Ovary (tissue), 9 donors: Measurements from ENCODE around the gene GPSM1. TPM values are rescaled to one million over a fixed set of nuclear protein-coding genes. Genes with fewer than 3 reads are reported as not detected.

Source experiments
- DNase-seq, 5 donors: peaks; one replicate each; pipeline ENCODE4 v3.0.0-alpha.2; 2019 to 2020
- H3K27ac ChIP-seq, 2 donors: fragments of 200-600 bp; one replicate each; pipeline versions ENCODE4 v1.5.1 to v1.8.0; 2019 to 2022
- H3K27me3 ChIP-seq: fragments of 200-600 bp; one replicate; pipeline ENCODE4 v1.8.0; 2022
- H3K36me3 ChIP-seq: fragments of 200-600 bp; sonication (generic); one replicate; pipeline ENCODE4 v1.5.1; 2019
- H3K4me1 ChIP-seq: one replicate; pipeline ENCODE4 v1.8.1; 2013; ENCODE audit warnings: mild to moderate bottlenecking, moderate library complexity; ENCODE audit not compliant: insufficient read depth
- H3K4me3 ChIP-seq: fragments of 200-600 bp; sonication (generic); one replicate; pipeline ENCODE4 v1.5.1; 2017
- H3K9me3 ChIP-seq, 2 donors: fragments of 200-600 bp in 1 of 2; sonication (generic) in 1 of 2; one replicate each; pipeline versions ENCODE4 v1.5.1 to v1.8.1; 2013 to 2019; ENCODE audit warnings: mild to moderate bottlenecking in 1 of 2, moderate library complexity in 1 of 2
- CTCF ChIP-seq, 3 donors: fragments of 450-650 bp in 2 of 3; fragments of 200-600 bp in 1 of 3; IDR thresholded peaks; one replicate each; pipeline versions ENCODE4 v1.5.1 to v1.8.0; 2016 to 2022; ENCODE audit warnings: antibody characterized with exemption in 3 of 3, mild to moderate bottlenecking in 1 of 3
- EP300 ChIP-seq: sonication (generic); formaldehyde crosslinking; IDR thresholded peaks from one replicate; pipeline ENCODE4 v1.6.1; 2017; ENCODE audit warnings: antibody characterized with exemption
- POLR2A ChIP-seq: fragments of 450-650 bp; IDR thresholded peaks from one replicate; pipeline ENCODE4 v1.6.1; 2017; ENCODE audit warnings: antibody characterized with exemption, mild to moderate bottlenecking, moderate library complexity
- WGBS, 3 donors: extraction: QIAGEN DNeasy Blood & Tissue Kit in 1 of 3; methylation state at CpG; one replicate each; pipeline versions ENCODE4 v1.1.5 to v1.1.7; 2013 to 2017; 5-methylcytosine and 5-hydroxymethylcytosine counted together
- intact Hi-C, 4 donors: fragments of 100-400 bp; cut with DNase I; formaldehyde crosslinking; loops; one replicate each; pipeline versions ENCODE4 v1.11.0 to v1.15.1; 2022 to 2023
- polyA plus RNA-seq, 2 donors: library from polyadenylated mRNA; stranded (reverse); fragments of 200-250 nt in 1 of 2; fragments of 350-450 nt in 1 of 2; fragmentation: Illumina TruSeq in 1 of 2; extraction: RNeasy Lipid Tissue Mini Kit (QIAGEN cat#74804) in 1 of 2; gene quantifications; one replicate each; pipeline ENCODE4 v1.2.3, GENCODE V29; 2013 to 2014
- total RNA-seq, 7 donors: library from RNA; depleted of rRNA in 2 of 7; stranded (reverse); fragments of >200 nt in 2 of 7; fragmentation: NEBNext Ultra II Directional in 3 of 7; extraction: Animal tissue kit (Norgen Biotek cat#: 25700) in 3 of 7; gene quantifications; one replicate each; pipeline versions ENCODE4 v1.1.0 to v1.2.4, GENCODE V29; 2016 to 2023
- donor health status: DM: no; HTN: no; CAD: no; lungs with moderate emphysema.
- donor health status: DM: no; HTN: no; CAD: no.
- donor health status: Bipolar disorder and iron deficiency.
- donor health status: DM: yes; HTN: yes; CAD: no.
- donor health status: DM: no; HTN: no; CAD: no.
- donor health status: DM: yes; HTN: yes; CAD: no.

The GPSM1 gene
- total and polyA plus RNA-seq, 9 donors: 0.57 to 65.4 (median 36.3) TPM

GRCh38 chr9:136343884-136344269, 16.5 kb downstream of the GPSM1 start:
- no peaks in the 10 kb centered on the region for H3K36me3 ChIP-seq
- H3K27me3 ChIP-seq: no peaks in the 10 kb centered on the region
- H3K4me1 ChIP-seq: peaks cover 4% of the 10 kb centered on the region
- intact Hi-C loops: no loop called here
- no peaks in the 10 kb centered on the region for H3K9me3 ChIP-seq
- 91 to 93% (median 92%) methylated on average over 24 of the region's 24 CpGs for WGBS, 3 donors
- TF ChIP-seq CTCF (IDR thresholded peaks at IDR 0.05) (no peak), POLR2A (no peak), EP300 (no peak)
- no peak overlapping the region for H3K27ac ChIP-seq
- H3K4me3 ChIP-seq: no peak overlapping the region
- DNase-seq: no peak

GRCh38 chr9:136344544-136345280, 17.4 kb downstream of the GPSM1 start:
- Histone ChIP-seq H3K4me3 (no peak overlapping the region), H3K9me3 (no peaks in the 10 kb centered on the region), H3K36me3 (no peaks in the 10 kb centered on the region), H3K27me3 (no peaks in the 10 kb centered on the region), H3K27ac (no peak overlapping the region), H3K4me1 (peaks cover 4% of the 10 kb centered on the region)
- TF ChIP-seq EP300 (no peak), POLR2A (no peak), CTCF (IDR thresholded peaks at IDR 0.05) (no peak)
- no peak for DNase-seq
- WGBS, 3 donors: 70 to 85% (median 74%) methylated on average over 21 of the region's 21 CpGs
- intact Hi-C loops: no loop called here

GRCh38 chr9:136345281-136346156, 18.2 kb downstream of the GPSM1 start:
- no peak overlapping the region for H3K27ac ChIP-seq
- no peaks in the 10 kb centered on the region for H3K9me3 ChIP-seq
- no peak overlapping the region for H3K4me3 ChIP-seq
- peaks cover 4% of the 10 kb centered on the region for H3K4me1 ChIP-seq
- no peak for TF ChIP-seq POLR2A
- peak in 1 of 3 donors; percentile 10 for TF ChIP-seq CTCF (IDR thresholded peaks at IDR 0.05)
- DNase-seq: no peak
- intact Hi-C loops: no loop called here
- no peaks in the 10 kb centered on the region for H3K27me3 ChIP-seq
- WGBS, 3 donors: 46 to 66% (median 59%) methylated on average over 42 to 43 of the region's 43 CpGs
- no peaks in the 10 kb centered on the region for H3K36me3 ChIP-seq

GRCh38 chr9:136346157-136346481, 18.8 kb downstream of the GPSM1 start:
- H3K9me3 ChIP-seq: no peaks in the 10 kb centered on the region
- H3K36me3 ChIP-seq: no peaks in the 10 kb centered on the region
- TF ChIP-seq POLR2A (no peak), EP300 (no peak), CTCF (IDR thresholded peaks at IDR 0.05) (no peak)
- 48 to 74% (median 70%) methylated on average over 10 of the region's 10 CpGs for WGBS, 3 donors
- H3K4me3 ChIP-seq: no peak overlapping the region
- DNase-seq: no peak
- H3K27ac ChIP-seq: no peak overlapping the region
- intact Hi-C loops: no loop called here
- H3K27me3 ChIP-seq: no peaks in the 10 kb centered on the region
- H3K4me1 ChIP-seq: peaks cover 4% of the 10 kb centered on the region
